ENCODE data around the gene PODXL2.

DNA sequence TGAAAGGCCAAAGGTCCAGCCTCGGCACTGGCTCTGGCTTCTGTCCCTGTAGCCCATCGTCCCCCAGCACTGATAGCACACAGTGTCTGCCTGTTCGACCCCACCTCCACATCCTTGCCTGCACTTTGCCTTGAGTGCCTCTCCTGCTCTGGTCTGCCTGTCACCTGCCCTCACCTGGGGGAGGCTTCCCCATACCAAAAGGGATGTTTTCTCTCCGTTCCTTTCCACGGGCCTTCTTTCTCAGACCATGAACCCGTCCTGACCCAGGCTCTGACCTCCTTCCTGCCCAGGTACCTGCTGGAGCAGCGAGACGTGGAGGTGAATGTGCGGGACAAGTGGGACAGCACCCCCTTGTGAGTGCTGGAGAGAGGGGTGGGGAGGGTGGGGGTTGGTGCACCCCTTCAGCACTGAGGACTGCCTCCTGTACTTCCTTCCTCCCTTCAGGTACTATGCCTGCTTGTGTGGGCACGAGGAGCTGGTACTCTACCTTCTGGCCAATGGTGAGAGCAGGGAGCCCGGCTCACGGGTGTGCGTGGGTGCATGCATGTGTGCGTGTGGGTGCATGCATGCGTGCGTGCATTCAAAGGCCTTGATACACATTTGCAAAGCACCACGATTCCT, 45.2 kb downstream of the PODXL2 start:
- TF ChIP-seq, protein P1, sequence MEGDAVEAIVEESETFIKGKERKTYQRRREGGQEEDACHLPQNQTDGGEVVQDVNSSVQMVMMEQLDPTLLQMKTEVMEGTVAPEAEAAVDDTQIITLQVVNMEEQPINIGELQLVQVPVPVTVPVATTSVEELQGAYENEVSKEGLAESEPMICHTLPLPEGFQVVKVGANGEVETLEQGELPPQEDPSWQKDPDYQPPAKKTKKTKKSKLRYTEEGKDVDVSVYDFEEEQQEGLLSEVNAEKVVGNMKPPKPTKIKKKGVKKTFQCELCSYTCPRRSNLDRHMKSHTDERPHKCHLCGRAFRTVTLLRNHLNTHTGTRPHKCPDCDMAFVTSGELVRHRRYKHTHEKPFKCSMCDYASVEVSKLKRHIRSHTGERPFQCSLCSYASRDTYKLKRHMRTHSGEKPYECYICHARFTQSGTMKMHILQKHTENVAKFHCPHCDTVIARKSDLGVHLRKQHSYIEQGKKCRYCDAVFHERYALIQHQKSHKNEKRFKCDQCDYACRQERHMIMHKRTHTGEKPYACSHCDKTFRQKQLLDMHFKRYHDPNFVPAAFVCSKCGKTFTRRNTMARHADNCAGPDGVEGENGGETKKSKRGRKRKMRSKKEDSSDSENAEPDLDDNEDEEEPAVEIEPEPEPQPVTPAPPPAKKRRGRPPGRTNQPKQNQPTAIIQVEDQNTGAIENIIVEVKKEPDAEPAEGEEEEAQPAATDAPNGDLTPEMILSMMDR (IDR thresholded peaks at IDR 0.05; ENCODE audit: insufficient read depth, low read length): no peak
- TF ChIP-seq POLR2AphosphoS5 (IDR thresholded peaks at IDR 0.05; ENCODE audit: low read depth) (no peak), SPI1 (IDR thresholded peaks at IDR 0.05; ENCODE audit: borderline replicate concordance, low read depth) (no peak), GABPA (IDR thresholded peaks at IDR 0.05; ENCODE audit: low read depth) (no peak)
- TF ChIP-seq, protein P2, sequence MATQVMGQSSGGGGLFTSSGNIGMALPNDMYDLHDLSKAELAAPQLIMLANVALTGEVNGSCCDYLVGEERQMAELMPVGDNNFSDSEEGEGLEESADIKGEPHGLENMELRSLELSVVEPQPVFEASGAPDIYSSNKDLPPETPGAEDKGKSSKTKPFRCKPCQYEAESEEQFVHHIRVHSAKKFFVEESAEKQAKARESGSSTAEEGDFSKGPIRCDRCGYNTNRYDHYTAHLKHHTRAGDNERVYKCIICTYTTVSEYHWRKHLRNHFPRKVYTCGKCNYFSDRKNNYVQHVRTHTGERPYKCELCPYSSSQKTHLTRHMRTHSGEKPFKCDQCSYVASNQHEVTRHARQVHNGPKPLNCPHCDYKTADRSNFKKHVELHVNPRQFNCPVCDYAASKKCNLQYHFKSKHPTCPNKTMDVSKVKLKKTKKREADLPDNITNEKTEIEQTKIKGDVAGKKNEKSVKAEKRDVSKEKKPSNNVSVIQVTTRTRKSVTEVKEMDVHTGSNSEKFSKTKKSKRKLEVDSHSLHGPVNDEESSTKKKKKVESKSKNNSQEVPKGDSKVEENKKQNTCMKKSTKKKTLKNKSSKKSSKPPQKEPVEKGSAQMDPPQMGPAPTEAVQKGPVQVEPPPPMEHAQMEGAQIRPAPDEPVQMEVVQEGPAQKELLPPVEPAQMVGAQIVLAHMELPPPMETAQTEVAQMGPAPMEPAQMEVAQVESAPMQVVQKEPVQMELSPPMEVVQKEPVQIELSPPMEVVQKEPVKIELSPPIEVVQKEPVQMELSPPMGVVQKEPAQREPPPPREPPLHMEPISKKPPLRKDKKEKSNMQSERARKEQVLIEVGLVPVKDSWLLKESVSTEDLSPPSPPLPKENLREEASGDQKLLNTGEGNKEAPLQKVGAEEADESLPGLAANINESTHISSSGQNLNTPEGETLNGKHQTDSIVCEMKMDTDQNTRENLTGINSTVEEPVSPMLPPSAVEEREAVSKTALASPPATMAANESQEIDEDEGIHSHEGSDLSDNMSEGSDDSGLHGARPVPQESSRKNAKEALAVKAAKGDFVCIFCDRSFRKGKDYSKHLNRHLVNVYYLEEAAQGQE (IDR thresholded peaks at IDR 0.05; ENCODE audit: insufficient replicate concordance, low read depth): no peak

All from HL-60 (cell line).